ENCODE measurements around the gene TTC34.

Gene TTC34

GRCh38 chr1:2623571-2624337 is 177.7 kb downstream of the TTC34 start:
- no peak for DNase-seq

DNA sequence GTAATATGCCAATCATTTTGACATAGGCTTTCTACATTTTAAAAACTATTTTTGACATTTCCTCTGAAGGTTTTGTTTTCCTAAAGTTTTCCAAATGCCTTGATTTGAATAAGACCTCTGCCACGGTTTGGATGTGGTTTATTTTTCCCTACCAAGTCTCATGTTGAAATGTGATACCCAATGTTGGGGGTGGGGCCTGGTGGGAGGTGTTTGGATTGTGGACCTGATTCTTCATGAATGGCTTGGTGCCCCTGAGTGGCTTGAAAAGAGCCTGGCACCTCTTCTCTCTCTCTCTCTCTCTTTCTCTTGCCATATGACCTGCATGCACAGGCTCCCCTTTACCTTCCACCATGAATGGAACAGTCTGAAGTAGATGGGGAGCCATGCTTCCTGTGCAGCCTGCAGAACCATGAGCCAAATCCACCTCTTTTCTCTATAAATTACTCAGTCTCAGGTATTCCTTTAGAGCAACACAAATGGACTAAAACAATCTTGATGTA is 183.5 kb downstream of the TTC34 start:
- DNase-seq, result no peak

GRCh38 chr1:2614145-2614544 is 187.3 kb downstream of the TTC34 start:
- no peak for DNase-seq

GRCh38 chr1:2612591-2613365 is 188.7 kb downstream of the TTC34 start:
- DNase-seq, result no peak

DNA sequence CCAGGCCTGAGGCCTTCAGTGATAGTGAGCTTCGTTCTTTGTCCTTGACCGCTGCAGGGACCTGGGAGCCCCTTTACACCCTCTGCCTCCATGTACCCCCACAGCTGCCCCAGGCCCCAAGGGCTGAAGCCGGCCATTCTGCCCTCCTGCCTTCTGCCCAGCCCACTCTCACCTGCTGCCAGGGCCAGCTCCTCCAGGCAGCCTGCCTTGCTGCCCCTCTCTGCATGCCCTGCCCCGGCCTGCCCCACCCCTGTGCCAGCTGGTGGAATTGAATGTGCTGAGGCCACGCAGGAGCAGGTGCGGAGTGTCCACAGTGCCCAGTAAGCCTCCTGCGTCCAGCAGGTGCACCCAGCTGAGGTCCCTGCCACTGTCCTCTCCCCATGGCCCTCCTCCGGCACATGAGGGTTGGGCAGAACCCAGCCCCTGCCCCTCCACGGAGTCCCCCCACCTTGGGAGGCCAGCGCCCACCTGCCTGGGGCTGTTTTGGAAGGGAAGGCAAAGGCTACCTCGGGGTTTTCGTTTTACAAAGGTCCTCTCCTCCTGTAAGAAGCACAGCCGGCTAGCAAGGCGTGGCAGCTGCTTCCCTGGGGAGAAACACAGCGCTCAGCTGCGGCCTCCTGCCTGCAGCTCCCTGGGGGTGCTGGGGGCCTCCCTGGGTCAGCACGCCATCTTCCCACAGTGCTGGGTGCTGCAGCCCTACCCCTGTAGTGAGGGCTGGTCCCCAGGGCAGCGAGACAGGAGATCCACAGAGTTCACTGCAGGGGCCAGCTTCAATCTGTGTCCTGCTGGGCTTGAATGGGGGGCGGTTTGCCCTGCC is 189.7 kb downstream of the TTC34 start:
- DNase-seq, result no peak

GRCh38 chr1:2611031-2611501 is 190.4 kb downstream of the TTC34 start:
- DNase-seq, result no peak

DNA sequence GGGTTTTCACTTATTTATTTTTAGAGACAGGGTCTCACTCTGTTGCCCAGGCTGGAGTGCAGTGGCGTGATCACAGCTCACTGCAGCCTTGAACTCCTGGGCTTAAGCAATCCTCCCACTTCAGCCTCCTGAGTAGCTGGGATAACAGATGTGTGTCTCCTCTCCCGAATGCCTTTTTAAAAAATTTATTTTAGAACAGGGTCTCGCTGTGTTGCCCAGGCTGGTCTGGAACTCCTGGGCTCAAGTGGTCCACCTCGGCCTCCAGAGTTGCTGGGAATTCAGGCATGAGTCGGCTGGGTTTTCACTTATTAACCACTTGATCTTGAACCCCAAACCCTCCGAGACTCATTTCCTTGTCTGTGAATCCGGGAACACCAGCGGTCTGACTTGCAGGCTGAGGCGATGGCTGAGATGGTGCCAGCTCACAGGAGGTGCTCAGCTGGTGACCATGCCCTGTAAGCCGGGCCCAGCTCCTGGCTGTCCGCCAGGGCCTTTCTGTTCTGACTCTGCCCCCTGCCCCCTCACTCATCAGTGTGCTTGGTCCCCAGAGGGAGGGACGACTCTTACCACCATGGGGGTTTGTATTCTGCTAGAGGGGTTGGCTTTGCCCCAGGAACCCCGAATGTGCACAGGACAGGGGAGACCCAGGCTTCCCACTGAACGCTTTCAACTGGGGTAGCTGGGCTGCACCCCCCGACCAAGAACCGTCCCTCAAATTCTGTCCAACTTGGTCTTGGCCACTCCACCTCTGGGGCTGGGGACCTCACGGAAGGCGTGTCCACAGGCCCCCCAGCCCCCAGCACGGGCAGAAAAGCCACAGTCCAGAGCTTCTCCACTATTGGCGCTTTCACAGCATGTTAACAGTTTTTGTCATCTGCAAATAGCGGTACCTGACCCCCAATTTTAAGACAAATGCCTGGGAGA is 191.2 kb downstream of the TTC34 start:
- no peak for DNase-seq

DNA sequence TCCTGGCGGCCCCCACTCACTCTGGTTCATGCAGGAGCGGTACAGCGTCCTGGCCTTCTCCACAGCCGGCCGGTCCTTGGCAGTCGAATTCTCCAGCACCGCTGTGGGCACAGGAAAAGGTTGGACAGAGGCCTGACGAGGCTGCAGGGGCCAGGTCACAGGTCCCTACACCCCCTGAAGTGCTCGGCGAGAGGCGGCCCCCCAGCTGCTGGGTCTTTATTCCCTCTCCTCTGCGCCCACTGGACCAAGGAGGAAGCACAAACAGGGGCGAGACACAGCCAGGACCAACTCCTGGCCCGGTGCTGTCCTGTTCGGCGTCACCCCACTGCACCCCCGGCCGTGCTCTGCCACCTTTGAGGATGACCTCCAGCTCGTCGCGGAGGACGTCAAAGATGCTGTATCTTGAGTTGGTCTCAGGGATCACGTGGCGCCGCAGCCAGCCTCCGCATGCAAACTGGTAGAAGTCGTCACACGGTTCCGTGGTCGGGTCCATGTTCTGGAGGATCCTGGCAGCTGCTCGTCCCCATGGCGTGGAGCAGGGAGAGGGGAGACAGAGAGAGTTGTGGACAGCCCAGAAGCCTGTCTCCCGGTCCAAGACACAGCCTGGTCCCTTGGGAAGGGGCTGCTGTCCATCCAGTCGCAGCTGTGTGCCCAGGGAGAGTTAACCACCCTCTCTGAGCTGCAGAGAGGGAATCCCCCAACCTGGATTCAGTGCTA is 192.0 kb downstream of the TTC34 start:
- no peak for DNase-seq

DNA sequence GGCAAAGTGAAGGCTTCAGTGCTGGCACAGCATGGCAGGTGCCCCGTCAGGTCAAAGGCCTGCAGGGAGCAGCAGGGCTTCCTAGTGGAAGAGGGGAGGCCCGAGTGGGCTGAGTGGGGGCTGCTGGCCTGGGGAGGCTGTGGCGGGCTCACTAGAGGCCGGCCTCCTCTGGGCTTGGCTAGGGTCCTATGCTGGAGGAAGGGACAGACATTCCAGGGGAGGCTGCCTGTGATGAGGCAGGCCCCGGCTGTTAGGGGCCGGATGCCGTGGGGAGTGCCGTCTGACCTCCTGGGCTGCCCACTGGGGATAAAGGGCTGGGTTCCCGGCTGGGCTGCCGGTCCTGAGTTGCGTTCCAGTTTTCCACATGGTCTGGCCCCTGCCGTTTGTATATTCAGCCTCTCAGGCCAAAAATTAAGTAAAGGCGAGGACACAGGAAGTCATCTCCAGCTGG is 193.8 kb downstream of the TTC34 start:
- DNase-seq, result no peak

DNA sequence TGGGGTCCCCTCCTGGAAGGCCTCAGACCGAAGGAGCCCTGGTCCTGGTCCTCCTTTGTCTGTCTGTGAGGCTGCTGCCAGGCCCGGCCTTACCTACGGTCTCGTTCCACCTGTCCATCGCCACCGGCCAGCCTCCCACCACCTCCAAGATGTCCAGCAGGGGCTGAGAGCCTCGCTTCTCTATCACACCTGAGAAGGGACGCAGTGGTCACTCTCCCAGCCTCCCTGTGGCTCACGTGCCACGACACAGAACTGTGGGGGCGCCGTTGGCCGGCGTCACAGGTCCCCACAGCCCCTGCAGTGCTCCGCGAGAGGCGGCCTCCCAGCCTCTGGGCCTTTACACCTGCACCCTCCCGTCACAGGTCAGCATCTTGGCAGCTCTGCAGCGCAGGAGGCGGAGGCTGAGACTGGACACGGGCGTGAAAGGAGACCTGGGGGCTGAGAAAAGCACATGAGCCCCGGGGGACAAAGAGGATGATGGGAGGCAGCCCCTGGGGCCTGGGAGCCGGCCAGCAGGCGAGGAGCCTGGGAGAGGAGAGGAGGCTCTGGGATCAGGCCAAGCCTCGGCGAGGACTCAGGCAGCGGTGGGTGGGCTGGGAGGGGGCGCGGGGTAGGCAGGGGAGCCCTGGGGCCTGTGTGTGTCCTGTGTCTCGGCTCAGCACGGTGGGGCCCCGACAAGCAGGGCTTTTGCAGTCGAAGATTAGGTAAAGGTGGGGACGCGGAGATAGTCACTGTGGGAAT is 194.4 kb downstream of the TTC34 start:
- DNase-seq, result no peak

DNA sequence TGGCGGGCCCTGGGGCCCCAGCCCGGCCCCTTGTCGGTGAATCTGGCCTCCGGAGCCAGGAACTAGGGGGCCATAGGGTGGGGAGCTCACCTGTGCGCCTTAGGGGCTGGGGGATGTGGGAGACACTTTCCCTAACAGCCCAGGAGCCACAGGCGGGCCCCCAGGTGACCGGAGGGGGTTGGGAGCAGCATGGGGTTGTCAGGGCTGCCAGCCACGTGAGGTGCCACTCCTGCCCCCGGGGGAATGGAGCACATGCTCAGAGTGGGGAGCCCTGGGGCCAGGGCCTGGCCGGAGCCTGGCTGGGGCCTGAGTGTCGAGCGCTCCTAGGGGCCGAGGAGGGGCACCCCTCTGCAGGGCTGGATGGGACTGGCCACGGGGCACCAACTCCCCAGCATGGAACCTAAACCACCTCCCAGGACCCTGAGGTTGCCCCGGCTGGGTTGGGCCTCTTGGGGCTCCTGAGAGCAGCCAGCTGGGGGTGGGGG is 195.1 kb downstream of the TTC34 start:
- DNase-seq, result no peak

GRCh38 chr1:2605509-2606395 is 195.7 kb downstream of the TTC34 start:
- no peak for DNase-seq

DNA sequence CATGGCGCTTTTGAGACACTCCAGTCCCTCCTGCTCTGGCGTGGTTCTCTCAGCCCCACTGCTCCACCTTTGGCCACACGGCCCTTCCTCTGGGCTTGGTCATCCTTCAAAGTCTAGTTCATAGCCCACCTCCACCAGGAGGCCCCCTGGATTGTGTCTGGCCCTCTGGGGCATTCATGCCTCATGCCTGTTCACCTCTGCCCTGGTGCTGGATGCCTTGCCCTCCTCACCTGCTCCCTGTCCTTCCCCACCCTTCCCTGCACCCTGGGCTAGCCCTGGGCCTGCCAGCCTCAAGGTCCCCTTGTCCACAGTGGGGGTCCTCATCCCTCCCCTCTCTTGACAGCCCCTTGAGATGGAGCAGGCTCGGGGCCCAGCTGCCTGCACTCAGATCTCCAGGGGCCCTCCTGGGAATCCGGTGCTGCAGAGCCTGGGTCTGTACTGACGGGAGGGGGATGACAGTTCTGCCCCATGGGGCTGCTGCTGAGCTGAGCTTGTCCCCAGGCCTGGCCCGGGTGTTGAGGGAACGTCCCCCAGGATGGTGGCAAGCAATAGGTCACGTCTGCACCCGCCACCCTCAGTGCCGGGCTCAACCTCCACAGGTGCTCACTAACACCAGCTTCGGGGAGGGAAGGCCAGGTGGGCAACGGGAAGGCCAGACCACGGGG is 196.5 kb downstream of the TTC34 start:
- no peak for DNase-seq

GRCh38 chr1:2604156-2604843 is 197.2 kb downstream of the TTC34 start:
- DNase-seq, result no peak

- no peak for DNase-seq
Measured at GRCh38 chr1:2603521-2604155, 197.9 kb downstream of the TTC34 start.

DNA sequence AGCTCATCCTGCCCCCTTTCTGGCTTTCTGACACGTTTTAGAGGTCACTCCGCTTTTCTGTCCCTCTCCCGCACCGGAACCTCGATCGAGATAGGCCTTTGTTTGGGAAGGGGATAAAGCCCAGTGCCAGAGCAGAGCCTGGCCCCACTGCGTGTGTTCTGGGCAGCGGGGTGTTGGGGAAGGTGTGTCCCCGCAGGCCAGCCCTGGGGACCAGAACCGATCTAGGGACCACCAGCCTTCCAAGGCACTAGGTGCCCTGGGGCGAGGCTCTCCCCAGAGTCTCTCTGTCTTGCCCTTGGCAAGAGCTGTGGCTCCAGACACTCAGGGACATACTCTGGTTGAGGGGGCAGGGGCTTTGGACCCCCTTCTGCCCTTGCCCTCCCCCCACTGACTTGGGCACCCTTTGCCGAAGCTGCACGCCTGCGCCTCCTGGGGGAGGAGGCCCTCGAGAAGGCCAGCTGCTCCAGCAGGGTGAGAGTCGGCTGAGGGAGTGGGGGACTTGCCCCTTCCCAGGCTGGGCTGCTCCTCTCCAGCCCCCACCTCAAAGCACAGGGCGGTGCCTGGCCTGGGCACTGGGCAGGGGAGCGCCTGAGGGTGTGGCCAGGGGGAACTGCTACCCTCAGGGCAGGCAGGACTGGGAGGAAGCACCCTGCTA is 198.5 kb downstream of the TTC34 start:
- no peak for DNase-seq

DNA sequence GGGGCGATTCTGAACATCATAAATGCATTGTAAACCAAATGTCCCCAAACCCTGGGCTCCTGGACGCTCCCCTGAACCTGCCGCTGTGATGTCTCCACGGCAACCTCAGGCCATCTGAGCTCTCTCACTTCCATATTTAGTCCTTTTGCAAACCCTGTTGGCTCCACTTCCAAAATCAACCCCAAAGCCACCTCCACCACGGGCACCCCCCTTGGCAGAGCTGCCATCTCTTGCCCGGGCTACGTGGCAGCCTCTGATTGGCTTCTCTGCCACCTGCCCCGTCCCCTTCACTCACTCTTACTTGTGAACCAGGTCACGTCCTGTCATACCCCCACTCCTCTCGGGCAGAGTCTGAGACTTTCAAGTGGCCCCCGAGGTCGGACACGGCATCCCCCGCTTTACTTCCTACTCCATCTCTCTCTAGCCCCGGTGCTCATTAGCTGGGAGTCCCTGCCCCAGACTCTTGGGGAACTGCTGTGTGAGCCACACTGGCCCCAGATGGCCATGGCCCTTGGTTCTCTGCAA is 199.1 kb downstream of the TTC34 start:
- DNase-seq, result no peak

Measured in central memory CD4-positive, alpha-beta T cell (primary cell).